Lower leg skin (tissue), 3 donors: Measurements from ENCODE around the gene IGFBP7.

Experiments
- POLR2A ChIP-seq, 2 donors: fragments of 450-650 bp; IDR thresholded peaks; one replicate each; pipeline ENCODE4 v1.6.1; 2016 to 2017; ENCODE audit warnings: antibody characterized with exemption in 2 of 2, mild to moderate bottlenecking in 1 of 2, moderate library complexity in 1 of 2
- TF ChIP-seq, protein P1 (sequence below), 3 donors: fragments of 450-650 bp; IDR thresholded peaks; one replicate each; pipeline ENCODE4 v1.5.1; 2016; ENCODE audit warnings: antibody characterized with exemption in 3 of 3, mild to moderate bottlenecking in 3 of 3, moderate library complexity in 2 of 3

DNA sequence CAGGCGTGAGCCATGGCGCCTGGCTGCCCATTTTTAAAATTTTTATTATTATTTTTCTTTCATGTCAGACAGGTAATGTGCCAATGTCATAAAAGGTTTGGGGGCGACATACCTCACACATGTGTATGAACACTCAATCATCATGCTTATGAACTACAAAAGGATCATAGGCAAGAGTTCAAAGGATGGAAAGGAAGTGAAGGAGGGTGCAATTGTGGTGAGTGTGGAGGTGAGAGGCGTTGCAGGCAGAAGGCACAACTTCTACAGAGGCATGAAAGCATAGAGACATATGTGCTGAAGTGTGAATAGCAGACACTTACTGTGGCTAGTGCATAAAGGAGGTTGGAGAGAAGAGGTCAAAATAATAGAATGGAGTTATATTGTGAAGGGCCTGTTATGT is 4.0 kb downstream of the IGFBP7 start:
- TF ChIP-seq, protein P1, sequence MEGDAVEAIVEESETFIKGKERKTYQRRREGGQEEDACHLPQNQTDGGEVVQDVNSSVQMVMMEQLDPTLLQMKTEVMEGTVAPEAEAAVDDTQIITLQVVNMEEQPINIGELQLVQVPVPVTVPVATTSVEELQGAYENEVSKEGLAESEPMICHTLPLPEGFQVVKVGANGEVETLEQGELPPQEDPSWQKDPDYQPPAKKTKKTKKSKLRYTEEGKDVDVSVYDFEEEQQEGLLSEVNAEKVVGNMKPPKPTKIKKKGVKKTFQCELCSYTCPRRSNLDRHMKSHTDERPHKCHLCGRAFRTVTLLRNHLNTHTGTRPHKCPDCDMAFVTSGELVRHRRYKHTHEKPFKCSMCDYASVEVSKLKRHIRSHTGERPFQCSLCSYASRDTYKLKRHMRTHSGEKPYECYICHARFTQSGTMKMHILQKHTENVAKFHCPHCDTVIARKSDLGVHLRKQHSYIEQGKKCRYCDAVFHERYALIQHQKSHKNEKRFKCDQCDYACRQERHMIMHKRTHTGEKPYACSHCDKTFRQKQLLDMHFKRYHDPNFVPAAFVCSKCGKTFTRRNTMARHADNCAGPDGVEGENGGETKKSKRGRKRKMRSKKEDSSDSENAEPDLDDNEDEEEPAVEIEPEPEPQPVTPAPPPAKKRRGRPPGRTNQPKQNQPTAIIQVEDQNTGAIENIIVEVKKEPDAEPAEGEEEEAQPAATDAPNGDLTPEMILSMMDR (IDR thresholded peaks at IDR 0.05), result no peak
- TF ChIP-seq POLR2A (IDR thresholded peaks at IDR 0.05), result no peak
